HG03457 (cell line): ENCODE measurements around the gene TMEM253.

Experiments
- ATAC-seq: cut with Tn5 transposase; IDR thresholded peaks from one replicate; pipeline ENCODE4 v1.9.1; 2021; ENCODE audit warnings: moderate number of reproducible peaks; ENCODE audit not compliant: unreplicated experiment

Gene TMEM253

DNA sequence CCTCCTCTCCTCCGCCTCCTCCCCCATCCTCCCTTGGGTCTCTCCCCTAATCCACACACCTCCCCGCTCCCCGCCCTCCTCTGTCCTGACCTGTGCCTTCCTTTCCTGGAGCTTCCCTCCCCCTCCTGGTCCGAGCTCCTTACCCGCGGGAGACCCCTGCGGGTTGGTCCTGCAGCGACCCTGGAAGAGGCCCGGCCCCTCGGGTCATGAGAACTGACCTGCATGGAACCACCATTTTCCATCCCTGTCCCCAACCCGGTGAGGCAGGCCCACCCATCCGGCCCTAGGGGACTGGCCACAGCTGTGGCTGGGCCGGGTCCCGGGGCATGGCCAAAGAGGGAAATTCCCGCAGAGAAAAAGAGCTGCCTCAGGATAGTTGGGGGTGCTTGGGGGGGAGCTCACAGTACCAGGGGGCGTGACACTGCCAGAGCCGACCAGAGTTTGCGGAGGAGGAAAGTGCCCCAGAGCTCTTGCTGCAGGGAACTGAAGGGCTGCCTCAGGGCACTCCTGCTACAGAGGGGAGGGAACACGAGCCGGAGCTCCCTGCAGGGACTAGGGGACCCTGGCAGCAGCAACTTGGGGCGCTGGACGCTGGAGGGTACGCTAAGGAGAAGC is 30.1 kb upstream of the TMEM253 start:
- no peak for ATAC-seq

DNA sequence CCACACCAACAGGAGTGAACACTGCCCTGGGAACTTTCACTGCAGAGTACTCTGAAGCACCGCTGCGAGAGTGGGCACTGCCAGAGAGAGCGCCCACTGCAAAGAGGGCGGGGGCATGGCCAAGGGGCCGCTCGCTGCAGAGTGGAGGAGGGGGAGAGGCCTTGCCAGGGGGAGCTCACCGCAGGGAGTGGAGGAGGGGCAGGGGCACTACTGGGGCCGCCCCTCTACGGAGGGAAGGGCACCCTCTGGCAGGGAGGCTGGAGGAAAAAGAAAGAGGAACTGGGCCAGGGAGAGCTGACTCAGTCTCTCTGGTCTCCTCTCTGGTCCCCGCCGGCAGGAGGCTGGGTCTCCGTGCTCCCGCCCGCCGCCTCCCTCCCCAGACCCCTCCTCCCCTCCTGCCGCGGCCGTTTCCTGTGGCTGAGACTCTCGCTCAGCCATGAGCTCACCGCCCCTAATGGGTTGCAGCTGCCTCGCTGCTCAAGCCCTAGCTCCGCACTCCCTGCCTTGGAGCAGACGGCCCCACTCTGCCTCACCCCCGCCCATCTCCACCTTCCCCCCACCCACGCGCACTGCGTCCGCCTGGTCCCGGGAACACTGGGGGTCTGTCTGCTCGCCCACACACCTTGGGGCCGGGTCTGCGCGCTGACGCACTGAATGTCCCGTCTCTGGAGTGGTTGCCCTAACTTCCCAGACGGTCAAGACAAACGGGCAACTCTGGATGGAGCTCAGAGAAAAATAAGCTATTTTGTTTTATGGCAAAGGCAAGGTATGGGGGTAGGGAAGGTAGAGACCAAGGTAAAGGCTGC is 29.4 kb upstream of the TMEM253 start:
- ATAC-seq = no peak

- ATAC-seq = no peak
Measured at GRCh38 chr14:21072031-21072473, 28.8 kb upstream of the TMEM253 start.

DNA sequence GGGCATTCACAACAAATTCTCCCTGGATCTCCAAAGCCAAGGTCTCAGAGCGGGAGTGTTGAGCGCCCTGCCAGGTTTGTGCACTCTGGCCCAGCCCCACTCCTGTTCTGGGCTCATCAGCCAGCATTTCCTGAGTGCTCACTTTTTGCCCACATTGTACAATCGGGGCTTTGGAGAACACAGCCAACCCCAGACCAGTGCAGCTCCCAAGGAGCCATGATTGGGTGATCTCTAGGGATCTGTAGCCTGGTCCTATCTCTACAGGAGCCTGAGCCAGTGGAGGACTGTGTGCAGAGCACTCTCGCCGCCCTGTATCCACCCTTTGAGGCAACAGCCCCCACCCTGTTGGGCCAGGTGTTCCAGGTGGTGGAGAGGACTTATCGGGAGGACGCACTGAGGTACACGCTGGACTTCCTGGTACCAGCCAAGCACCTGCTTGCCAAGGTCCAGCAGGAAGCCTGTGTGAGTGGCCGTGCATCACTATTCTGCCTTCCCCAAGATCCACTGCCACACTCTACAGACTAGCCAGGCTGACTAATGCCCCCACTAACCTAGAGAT is 28.0 kb upstream of the TMEM253 start:
- ATAC-seq = no peak

- ATAC-seq = no peak
Measured at GRCh38 chr14:21073921-21074320, 26.9 kb upstream of the TMEM253 start.

- ATAC-seq = no peak
Measured at GRCh38 chr14:21074398-21075272, 26.2 kb upstream of the TMEM253 start.

DNA sequence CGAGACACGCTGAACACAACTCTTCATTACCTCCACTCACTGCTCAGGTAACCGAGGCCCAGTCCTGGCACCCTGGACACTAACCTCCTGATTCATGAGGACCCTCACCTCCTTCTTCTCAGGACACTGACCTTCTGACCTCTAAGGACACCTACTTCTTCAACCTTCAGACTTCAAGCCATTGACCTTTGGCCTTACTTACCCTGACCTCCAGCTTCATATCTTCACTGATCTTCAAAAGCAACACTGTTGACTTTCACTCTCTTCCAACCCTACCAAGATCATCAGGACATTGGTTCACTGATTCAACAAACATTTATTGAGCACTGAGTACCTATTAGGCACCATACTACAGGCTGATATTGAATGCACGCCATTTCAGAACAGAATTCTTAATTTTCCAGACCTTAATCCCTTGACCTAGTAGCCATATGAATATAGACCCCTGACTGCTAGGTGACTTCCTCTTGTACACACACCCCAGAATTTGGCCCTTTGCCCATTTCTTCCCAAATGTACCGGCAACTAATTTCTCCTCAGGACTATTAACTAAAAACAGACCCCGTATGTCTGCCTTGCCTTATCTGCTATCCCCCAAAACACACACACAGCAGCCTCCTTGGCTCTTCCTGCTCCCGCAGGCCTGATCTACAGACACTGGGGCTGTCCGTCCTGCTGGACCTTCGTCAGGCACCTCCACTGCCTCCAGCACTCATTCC is 25.0 kb upstream of the TMEM253 start:
- ATAC-seq = no peak

GRCh38 chr14:21077672-21078071 is 23.2 kb upstream of the TMEM253 start:
- no peak for ATAC-seq

DNA sequence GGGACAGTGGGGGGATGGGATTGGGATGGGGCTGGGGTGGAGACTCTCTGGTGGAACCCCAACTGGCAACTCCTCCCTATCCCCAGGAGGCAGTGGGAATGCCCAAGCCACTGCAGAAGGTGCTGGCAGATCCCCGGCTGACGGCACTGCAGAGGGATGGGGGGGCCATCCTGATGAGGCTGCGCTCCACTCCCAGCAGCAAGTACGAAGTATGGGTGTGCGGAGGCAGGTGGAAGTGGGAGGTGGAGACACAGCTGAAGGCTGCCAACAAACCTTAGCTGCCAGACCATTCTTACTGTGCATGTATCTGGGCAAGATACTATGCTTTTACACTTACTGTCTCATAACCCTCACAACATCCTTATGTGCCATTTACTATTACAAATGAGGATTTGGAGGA is 22.6 kb upstream of the TMEM253 start:
- ATAC-seq = no peak

DNA sequence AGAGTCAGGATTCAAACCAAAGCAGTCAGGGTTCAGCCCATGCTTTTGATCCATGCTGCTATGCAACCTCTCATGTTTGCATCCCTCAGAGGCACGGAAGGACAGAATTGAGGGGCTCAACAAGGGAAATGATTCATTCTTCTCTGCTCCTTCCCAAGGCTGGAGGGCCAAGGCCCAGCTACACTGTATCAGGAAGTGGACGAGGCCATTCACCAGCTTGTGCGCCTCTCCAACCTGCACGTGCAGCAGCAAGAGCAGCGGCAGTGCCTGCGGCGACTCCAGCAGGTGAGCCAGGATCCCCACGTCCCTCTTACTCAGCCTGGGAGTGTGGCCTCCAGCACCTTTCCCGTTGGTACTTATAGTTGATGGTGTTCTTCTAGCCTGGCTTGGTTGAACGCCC is 22.1 kb upstream of the TMEM253 start:
- ATAC-seq = no peak

DNA sequence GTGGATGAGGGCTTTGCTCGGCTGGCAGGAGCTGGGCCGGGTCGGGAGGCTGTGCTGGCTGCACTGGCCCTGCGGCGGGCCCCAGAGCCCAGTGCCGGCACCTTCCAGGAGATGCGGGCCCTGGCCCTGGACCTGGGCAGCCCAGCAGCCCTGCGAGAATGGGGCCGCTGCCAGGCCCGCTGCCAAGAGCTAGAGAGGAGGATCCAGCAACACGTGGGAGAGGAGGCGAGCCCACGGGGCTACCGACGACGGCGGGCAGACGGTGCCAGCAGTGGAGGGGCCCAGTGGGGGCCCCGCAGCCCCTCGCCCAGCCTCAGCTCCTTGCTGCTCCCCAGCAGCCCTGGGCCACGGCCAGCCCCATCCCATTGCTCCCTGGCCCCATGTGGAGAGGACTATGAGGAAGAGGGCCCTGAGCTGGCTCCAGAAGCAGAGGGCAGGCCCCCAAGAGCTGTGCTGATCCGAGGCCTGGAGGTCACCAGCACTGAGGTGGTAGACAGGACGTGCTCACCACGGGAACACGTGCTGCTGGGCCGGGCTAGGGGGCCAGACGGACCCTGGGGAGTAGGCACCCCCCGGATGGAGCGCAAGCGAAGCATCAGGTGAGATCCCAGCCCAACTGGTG is 19.2 kb upstream of the TMEM253 start:
- ATAC-seq = no peak

GRCh38 chr14:21083565-21084325 is 17.1 kb upstream of the TMEM253 start:
- ATAC-seq = no peak

GRCh38 chr14:21084396-21084795 is 16.5 kb upstream of the TMEM253 start:
- no peak for ATAC-seq

DNA sequence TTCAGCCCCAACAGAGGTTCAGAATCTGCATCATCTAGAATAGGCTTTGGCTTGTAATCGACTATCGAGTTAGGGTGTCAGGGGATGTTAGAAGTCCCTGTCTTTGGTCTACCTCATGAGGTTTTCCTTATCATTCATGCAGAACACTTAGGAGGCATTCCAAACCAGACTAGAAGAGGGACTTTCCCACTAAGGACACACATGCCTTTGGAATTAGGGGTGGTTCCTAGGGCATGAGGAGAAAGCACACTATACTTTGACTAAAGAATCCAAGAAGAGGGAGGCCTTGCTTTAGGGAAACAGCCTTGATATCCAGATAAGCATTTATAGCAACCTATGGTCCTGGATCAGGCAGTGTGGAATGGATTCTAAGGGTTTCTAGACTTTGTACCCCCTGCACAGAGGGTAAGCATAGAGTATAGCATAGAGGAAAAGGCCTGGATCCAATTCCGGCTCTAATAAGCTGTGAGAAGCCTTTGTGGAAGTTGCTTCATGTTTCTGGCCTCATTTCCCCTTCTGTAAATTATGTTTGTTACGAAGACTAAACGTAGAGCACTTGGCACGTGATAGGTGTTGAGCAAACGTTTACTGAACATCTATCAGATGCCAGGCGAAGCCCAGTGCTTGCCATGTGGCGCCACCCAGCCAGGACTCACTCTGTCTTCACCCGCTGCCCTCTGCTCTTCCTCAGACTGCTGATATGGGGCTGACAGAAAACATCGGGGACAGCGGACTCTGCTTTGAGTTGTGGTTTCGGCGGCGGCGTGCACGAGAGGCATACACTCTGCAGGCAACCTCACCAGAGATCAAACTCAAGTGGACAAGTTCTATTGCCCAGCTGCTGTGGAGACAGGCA is 15.6 kb upstream of the TMEM253 start:
- no peak for ATAC-seq

GRCh38 chr14:21086908-21087293 is 14.0 kb upstream of the TMEM253 start:
- ATAC-seq = no peak

GRCh38 chr14:21087294-21088091 is 13.4 kb upstream of the TMEM253 start:
- ATAC-seq = no peak

DNA sequence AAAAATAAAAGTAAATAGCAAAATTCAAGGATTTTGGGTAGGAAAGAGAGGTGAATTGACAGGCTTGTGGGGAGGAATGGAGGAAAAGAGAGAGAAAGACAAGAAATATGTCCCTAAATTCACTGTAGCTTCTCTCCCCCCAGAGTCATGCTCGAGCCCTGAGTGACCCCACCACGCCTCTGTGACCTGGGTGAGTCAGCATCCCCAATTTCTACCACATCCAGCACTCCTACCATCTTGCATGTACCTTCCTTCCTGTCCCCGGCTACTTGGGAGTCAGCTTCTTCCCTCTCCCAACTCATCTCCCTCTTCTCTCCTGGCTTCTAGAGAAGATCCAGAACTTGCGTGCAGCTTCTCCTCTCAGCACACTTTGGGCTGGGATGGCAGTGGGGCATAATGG is 12.2 kb upstream of the TMEM253 start:
- ATAC-seq = no peak

- ATAC-seq = no peak
Measured at GRCh38 chr14:21089271-21089670, 11.6 kb upstream of the TMEM253 start.
